Measurements from ENCODE around the gene PARP16.

The PARP16 gene, protein sequence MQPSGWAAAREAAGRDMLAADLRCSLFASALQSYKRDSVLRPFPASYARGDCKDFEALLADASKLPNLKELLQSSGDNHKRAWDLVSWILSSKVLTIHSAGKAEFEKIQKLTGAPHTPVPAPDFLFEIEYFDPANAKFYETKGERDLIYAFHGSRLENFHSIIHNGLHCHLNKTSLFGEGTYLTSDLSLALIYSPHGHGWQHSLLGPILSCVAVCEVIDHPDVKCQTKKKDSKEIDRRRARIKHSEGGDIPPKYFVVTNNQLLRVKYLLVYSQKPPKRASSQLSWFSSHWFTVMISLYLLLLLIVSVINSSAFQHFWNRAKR

DNA sequence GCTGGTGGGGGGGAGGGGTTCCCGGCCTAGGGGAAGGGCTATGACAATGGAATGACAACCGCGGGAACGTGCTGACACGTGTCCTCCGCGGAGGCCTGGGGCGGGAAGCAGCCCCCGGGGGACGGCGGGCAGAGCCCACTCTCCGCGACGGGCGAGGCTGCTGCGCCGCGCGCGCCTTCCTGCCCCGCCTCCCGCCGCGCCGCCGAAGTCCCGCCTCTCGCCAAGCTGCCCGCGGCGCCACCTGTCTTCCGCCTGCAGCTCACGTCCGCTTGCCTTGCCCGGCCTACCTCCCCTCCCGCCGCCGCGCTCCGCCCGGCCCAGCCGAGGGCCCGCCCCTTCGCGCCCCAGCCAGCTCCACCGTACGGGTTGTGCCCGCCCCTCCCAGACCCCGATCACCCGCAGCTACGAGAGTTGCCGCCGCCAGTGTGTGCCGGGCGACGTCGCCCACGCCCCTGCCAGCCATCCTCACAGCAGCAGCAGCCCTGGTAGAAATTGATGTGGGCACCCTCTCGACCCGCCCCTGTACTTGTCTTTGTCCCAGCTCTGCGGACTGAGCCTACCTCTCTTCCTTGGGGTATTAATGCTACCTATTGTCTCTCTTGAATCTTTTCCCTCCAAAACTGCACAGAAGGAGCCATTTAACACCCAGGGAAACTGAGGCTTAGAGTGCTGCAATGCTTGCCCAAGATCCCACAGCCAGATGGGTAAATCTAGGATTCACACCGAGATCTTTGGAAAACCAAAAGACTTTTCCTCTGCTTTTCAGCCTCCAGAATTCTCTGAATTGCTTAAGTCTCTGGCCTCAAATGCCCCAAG is at the start of gene PARP16:
PARP16 (minus strand) TSS at position 180 of the 816 bp plus-strand sequence. CDS start 457 bp downstream, outside the sequence.
- peak; percentile 68 to 93 (median 89) for DNase-seq (ENCODE audit: low read depth in 3 of 3)

DNA sequence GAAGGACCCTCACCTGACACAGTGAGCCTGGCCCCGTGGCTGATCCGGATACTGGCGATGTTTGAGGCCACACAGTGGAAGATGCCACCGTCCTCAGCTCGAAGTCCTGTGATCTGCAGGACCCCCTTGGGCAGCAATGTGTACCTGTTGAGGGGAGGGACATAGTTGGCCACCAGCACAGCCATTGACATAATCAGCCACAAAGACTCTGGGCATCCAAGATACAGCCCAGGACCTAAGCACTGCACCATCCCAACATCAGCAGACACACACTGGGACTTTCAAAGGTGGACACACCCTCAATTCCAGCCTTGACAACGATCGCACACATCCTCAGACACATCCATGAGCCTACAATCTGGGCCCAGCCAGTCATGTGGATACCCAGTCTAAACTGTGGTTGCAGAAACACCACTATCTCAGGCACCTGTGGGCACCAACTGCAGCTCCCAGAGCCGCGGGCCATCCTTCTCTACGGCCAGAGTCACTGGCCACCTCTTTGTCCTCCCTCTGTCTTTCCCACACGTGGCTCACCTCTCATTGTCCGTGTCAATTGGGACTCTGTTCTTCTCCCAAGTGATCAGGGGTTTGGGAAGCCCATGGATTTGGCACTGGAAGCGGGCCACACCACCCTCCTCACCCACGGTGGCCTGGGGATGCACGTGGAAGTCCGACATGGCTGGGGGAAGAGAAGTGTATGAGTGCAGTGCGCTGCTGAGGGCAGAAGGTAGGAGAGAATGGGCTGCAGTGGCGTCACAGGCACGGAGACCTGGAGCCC is 48.8 kb upstream of the PARP16 start:
- DNase-seq (ENCODE audit: low read depth in 3 of 3) = no peak

DNA sequence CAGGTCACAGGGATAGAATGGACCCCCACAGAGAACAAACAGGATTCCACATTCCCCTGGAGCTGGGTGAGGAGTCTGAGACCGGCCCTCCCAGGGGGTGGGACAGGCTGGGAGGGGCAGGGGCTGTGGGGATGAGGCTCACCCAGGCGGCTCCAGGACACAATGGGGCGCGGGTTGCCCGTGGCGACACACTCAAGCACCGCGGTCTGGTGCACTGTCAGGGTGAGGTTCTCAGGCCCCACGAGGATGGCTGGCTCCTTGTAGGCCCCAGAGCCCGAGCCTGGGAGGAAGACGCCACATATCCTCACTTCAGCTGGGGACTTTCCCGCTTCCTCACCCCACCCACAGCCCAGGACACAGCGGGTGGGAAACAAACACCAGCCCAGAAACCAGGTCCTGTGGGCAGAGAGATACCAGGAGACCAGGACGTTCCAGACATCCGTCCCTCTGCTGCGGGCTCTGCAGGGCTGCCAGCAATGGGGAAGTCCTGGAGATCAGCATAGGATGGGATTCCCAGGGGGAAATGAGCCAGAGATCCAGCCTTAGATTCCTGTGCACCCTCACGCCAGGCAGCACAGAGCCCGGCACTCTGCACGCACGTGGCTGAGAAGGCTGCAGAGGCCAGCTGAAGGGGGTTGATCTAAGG is 48.0 kb upstream of the PARP16 start:
- no peak for DNase-seq (ENCODE audit: low read depth in 3 of 3)

DNA sequence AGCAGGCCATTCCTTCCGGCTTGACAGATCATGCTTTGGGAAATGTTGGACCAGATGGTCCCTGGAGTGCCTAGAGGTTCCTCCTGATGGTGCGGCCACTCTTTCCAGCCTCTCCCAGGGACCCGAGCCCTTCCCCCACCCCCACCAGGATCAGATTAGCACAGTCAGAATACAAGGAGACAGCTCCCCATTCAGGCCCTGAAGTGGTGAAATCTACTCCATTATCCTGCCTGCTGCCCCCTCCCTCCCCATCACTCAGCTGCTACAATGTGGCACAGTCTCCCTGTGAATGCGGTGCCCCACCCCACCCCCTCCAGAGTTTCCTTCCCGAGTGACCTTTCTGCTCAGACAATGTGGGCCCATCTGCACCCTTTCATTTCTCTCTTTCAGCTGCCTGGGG is 47.2 kb upstream of the PARP16 start:
- DNase-seq (ENCODE audit: low read depth in 3 of 3) = no peak

DNA sequence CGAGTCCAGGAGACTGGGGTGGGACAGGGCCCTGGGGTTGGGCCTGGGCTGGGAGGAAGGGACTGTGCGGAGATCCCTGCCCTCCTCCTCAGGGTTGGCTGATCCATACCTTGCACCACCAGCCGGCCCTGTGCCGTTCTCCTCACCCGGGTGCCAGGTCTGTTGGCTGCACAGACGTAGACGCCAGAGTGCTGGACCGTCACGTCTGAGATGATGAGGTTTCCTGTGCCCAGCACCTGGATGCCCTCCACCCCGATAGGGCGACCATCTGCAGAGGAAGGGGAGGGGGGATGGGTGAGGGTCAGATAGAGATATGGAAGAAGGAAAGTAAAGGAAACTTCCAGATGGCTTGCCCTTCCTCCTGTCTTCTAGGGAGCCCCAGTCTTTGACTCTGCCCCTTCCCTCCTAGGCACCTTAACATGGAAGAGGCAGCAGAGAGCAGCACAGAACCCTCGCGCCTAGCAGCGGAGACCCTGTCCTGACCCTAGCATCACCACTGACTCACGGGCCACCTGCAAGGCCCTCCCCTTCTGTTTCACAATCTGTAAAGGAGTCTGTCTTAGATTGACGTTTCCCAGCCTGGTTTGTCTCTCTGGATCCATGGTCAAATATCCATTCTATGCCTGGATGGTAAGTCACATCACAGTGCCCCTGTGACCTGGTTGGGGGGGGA is 46.6 kb upstream of the PARP16 start:
- no peak for DNase-seq (ENCODE audit: low read depth in 3 of 3)

DNA sequence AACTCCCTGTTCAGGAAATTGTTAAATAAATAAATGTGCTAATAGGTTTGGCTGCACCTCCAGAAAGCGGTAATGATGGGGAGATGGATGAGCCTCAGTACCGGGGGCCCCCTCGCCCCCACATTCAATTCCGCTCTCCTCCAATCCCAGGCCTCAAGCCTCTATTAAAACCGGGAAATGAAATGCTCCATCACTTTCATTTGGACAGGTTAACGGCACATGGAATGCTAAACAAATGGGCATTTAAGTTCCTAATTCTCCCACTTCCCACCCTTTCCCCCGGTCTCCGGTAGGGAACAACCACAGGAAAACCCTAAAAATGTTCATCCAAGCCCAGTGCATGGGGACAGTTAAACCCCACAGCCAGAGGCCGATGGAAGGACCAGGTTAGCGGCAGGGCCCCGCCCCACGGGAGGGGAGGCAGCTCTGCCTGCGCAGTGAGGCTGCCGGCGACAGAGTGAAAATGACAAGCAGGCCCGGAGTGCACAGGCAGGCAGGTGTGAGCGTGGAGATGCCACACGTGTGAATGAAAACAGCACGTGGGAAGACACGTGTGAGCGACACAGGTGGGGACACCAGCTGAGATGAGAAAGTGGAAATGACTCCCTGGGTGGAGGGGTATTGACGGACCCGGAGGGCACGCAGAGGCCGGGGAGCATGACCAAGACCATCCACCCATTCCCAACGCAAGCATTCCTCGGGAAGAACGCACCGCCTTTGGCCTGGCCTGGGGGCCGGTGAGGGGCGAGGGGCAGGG is 45.9 kb upstream of the PARP16 start:
- DNase-seq (ENCODE audit: low read depth in 3 of 3) = no peak

DNA sequence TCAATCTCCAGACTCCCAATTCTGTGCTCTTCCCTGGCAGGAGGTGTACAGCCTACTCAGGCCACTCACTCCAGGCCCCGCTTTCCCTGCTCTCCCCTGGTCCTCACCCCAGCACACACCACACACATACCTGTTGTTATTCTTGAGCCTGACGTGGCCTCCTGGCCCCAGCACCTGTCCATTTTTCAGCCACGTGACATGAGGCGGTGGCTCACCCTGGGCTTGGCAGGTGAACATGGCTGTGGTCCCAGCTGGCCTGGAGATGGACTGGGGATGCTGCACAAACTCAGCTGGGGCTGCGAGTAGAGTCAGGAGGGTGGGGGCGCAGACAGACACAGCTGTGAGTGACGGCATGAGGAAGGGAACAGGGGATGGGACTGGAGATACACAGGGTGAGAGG is 45.1 kb upstream of the PARP16 start:
- no peak for DNase-seq (ENCODE audit: low read depth in 3 of 3)

DNA sequence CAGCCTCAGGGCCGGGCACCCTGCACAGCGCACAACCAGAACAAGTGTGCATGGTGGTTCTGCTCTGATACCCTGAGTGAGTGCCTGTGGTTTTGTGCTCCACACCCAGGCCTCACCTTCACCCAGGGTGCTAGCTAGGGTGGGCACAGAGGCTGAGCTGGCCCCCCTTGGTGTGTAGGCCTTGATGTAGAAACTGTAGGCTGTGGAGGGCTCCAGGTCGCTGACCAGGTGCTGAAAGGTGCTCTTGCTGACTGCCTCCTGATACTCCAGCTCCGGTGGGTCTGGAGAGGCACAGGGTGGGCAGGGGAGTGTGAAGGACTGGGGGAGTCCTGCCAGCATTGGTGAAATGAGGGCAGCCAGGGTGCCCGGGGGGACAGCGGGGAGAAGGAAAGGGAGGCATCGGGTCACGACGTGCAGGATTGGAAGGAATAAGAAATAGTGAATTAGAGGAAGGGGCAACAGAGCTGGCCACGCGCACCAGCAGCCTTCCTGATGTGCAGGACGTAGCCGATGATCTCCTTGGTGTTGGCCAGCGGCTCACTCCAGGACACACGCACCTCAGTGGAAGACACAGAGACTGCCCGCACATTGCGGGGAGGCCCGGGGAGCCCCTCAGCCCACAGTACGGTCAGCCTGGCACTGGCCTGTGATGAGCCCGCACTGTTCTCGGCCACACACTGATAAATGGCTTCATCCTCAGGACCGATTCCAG is 44.4 kb upstream of the PARP16 start:
- no peak for DNase-seq (ENCODE audit: low read depth in 3 of 3)

DNA sequence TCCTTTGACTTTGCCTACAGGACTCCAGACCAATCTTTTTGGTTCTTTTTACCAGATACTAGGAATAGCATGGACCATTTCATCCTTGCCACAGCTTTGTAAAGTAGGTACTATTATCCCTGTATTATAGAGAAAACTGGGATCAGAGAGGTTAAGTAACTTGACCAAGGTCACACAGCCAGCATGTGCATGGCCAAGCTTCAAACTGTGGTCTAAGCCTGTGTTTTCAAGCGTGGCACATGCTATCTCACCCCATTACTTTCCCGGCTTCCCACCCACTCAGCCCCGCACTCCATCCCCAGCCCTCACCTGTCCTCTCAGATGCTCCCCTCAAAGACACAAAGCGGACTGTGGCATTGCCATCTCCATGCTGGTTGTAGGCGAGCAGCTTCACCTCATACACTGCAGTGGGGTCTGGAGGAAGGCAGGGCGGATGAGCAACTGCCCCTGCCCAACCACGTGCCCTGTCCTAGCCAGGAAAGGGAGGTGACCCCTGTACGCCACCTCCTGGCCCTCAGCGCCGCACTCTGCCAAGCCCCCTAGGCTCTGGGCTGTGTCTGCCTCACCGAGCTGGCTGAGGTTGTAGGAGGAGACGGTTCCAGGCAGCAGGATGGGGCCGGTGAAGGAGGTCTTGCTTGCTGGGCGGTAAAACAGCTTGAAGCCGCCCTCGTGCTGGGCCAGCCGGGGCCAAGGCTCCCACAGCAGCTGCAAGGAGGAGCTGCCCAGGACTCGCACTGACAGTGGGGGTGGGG is 43.5 kb upstream of the PARP16 start:
- DNase-seq (ENCODE audit: low read depth in 3 of 3) = no peak

DNA sequence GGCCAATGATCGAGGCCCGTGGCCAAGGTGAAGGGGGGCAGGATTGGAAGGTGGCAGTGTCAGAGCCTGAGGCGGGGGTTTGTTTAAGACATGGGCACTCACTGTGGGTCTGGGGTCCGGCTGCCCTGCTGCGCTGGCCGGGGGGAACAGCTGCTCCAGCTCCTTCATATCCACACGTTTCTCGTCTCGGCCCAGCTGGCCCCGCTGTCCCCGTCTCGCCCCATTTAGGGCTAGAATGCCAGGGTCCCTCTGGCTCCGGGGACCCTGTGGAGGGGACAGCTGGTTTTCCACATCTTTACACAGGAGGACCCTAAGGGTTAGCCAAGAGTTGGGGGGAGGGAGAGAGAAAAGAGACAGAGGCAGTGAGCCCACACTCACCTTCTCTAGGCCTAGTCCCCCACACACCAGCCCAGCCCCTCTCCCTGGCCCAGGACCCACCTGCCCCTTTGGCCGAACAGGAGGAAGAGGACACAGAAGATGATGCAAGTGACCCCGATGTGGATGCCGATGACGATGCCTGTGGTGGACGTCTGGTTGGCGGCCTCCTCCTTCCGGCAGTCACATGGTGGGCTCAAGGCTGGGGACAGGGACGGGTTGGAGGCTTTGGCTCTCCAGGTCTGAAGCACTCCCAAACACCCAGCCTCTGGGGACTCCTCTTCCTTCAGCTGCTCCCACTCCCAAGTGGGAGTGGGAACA is 42.8 kb upstream of the PARP16 start:
- no peak for DNase-seq (ENCODE audit: low read depth in 3 of 3)

DNA sequence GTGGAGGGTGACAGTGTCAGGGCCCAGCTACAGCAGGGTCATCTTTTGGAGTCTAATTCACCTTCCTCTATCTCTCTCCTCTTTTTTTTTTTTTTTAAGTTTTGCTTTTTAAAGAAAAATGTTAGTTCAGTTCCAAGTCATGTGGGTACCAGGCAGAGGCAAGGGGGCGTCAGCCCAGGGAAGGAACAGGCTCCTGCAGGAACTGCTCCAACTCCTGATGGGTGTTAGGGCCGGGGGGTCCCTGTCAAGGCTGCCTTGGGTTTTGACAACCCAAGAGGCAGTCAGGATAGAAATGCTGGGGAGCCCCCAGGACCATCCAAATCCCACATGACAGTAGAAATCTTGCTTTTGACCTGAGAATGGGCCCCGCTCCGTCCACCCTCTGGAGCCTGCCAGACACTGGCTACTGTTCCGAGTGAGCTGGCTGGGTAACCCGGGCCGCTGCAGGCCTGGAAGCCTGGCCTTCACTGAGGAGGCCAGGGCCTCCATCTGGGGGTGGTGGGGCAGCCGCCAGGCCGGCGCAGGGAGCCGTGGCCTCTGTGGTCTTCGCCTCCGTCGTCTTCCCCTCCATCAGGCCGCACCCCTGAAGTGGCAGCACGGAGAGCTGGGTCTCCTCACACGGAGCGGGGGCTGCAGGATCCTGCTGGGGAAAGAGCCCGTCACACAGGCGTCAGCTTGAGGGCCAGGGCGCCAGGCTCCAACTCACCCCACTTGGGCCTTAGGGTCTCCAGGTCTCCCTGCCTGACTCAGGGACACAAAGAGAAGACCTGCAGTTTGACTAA is 42.0 kb upstream of the PARP16 start:
- no peak for DNase-seq (ENCODE audit: low read depth in 3 of 3)

DNA sequence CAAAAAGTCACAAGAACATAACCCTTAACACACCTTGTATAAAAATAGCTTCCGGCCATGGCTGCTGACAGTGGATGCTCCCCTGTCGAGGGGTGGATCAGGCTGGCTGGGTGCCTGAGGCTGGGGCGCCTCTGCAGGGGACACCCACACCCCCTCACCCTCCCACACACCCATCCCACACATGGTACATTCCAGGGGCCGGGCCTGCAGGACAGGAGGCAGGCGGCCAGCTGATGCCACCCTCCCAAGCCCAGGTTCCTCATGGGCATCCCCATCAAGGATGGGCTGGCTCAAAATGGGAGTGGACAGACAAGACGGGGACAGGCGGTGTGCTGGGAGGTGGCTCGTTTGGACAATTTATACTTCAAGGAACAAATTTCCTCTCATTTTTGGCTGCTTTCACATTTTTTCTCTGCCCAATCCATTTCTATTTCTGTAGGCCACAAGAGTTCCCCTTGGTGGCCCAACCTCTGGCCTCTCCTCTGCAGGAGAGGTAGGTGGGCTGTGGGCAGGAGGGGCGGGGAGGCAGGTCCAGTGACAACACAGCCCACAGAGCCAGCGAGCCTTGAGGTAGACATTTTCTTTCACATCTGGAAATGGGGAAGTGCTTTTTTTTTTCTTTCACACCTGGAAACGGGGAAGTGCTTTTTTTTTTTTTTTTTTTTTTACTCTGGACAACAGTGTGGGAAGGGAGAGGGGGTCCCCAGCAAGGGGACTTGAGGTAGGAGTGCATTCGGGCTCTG is 41.1 kb upstream of the PARP16 start:
- no peak for DNase-seq (ENCODE audit: low read depth in 3 of 3)

DNA sequence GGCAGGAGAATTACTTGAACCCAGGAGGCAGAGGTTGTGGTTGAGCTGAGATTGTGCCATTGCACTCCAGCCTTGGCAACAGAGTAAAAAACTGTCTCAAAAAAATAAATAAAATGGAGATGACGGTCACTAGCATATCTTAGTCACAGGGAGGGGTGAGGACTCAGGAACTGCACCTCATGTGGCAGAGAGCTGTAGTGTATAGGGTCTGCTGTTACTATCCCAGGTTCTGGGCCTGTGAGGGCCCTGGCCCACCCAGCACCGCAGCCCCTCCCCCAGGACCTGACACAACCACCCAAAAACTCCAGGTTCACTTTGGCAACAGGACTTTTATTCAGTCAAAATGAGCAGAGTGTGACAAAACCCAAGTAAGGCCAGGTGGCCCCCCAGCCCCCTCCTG is 40.1 kb upstream of the PARP16 start:
- DNase-seq (ENCODE audit: low read depth in 3 of 3) = no peak

DNA sequence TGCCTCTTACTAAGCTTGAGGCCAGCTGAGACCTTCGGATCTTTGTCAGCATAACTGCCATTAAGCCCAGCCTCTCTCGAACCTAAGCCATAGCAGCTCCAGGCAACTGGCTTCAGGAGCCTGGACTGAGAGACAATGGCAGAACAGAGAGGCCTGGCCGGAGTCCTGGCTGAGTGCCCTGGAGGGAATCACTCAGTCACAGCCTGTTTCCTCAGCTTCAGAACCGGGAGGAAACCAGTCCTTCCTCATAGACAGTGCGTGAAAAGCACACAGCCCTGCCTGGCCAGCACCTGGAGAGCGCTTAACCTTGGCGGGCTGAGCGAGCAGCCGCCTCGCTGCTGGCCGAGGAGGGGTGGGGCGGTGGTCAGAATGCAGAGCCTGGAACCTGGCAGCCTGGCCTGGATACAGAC is 39.4 kb upstream of the PARP16 start:
- DNase-seq (ENCODE audit: low read depth in 3 of 3) = no peak

DNA sequence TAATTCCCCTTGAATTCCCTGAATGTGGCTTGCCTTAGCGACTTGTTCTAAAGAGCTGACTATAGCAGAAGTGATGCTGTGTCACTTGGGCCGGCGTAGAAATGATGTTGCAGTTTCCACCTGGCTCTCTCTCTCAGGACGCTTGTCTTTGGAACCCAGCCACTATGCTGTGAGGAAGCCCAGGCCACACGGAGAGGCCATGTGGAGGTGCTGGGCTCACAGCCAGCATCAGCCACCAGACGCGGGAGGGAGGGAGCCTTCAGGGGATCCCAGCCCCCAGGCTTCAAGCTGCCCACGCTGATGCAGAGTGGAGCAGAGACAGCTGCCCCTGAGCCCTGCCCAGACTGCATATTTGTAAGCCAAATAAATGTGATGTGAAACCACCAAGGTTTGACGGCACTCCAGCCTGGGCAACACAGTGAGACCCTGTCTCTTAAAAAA is 36.4 kb upstream of the PARP16 start:
- DNase-seq (ENCODE audit: low read depth in 3 of 3) = no peak

DNA sequence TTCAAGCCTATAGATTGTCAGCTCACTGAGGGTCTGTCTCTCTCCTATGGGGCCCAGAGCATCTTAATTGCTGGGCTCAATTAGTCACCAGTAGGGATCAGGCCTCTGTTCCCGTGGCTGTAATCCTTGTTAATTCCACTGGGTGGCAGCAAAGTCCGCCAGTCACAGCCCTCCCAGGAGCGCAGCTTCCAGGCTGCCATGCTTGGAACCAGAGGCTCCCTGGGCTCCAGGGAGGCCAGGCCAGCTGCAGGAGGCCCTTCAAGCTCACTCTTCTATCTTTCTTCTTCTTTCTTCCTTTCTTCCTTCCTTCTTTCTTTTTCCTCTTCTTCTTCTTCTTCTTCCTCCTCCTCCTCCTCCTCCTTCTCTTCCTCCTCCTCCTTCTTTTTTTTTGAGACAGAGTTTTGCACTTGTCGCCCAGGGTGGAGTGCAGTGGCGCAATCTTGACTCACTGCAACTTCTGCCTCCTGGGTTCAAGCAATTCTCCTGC is 32.2 kb upstream of the PARP16 start:
- DNase-seq (ENCODE audit: low read depth in 3 of 3) = peak; percentile 54 to 76 (median 64)

DNA sequence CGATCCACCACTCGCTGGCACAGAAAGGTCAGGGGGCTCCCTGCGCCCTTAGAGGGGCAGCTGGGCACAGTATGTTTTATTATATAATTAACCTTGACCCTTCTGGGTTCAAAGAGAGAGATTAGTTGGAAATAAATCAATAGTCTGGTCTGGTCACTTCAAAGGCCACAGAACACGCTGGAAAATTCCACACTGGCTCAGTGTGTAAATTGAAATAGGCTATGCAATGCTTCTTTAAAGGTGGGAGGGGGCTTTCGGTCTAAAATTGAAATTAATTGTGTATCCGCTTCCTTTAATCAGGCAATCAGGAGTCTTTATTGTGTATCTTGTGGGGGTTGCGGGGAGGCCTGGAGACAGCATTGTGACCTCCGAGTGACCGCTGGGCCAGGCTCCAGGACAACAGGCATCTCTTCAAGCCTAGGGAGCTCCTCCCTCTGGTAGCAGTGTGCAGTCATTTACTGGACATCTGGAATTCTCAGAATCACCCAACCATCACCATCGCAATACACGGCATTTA is 25.8 kb upstream of the PARP16 start:
- DNase-seq (ENCODE audit: low read depth in 3 of 3) = no peak

Measured in stimulated activated CD4-positive, alpha-beta T cell treated with anti-CD3 and anti-CD28 coated beads, TNF-alpha, amount 100 ng/mL, for 24 hours (primary cell).